HCT116 (cell line): ENCODE data around the gene BMPER. TPM values are rescaled to one million over a fixed set of nuclear protein-coding genes. Genes with fewer than 3 reads are reported as not detected.

ENCODE experiments used
- ATAC-seq: fragments of 200-7000 bp; cut with Tn5 transposase; 2 replicates; pipeline ENCODE4 v1.9.1; 2020; ENCODE audit warnings: mild to moderate bottlenecking, moderate library complexity
- BruUV-seq: library from RNA; stranded (reverse); fragments of 400-500 nt; replicated peaks from 2 replicates; lab custom pipeline; 2021; lab: Mats Ljungman, UMichigan
- CTCF ChIA-PET: fragments of 300-600 bp; sonication (Branson Sonifier 250); formaldehyde crosslinking; loops from one replicate; lab custom pipeline; 2021; ENCODE audit warnings: antibody characterized with exemption; lab: Charles Lee
- POLR2A ChIA-PET: fragments of 300-600, 350-600 bp; sonication (Branson Sonifier 250); formaldehyde crosslinking; loops from one replicate; lab custom pipeline; 2021; ENCODE audit warnings: antibody characterized with exemption; lab: Charles Lee
- RAD21 ChIA-PET, 2 experiments: fragments of 300-600 bp; sonication (Branson Sonifier 250); formaldehyde crosslinking; loops; one replicate each; lab custom pipeline; 2023; ENCODE audit warnings: low total read pairs in 2 of 2; ENCODE audit not compliant: uncharacterized antibody in 2 of 2, unreplicated experiment in 2 of 2, low non-redundant PET in 1 of 2; lab: Charles Lee
- DNase-seq: peaks from one replicate; pipeline ENCODE4 v3.0.0-alpha.2; 2010; ENCODE audit warnings: low read depth, low spot score
- H2AFZ ChIP-seq: fragments of 200-600 bp; shearing (Covaris generic), sonication (generic); 2 replicates; pipeline ENCODE4 v1.6.1; 2017; ENCODE audit warnings: low read depth, mixed run types, mixed read lengths, antibody characterized with exemption, low read length; ENCODE audit not compliant: poor library complexity, severe bottlenecking
- H3K27ac ChIP-seq: 2 replicates; pipeline ENCODE4 v1.5.1; 2012; ENCODE audit warnings: low read depth, low read length
- H3K27me3 ChIP-seq: fragments of 200-600 bp; sonication (generic); 2 replicates; pipeline ENCODE4 v1.6.1; 2016; ENCODE audit warnings: mixed run types, low read length, mixed read lengths; ENCODE audit not compliant: insufficient read depth
- H3K36me3 ChIP-seq, 2 experiments: fragments of 200-500 bp in 1 of 2; fragments of 200-600 bp in 1 of 2; sonication (Bioruptor generic) in 1 of 2; sonication (generic) in 1 of 2; 2 replicates each; pipeline versions ENCODE4 v1.5.1 to v1.6.1; 2014 to 2016; ENCODE audit warnings: low read length in 2 of 2, inconsistent platforms in 1 of 2, mixed read lengths in 1 of 2, mixed run types in 1 of 2; ENCODE audit not compliant: insufficient read depth in 2 of 2, control insufficient read depth in 1 of 2
- H3K4me1 ChIP-seq, 2 experiments: fragments of 200-600 bp in 1 of 2; sonication (generic) in 1 of 2; 2 replicates each; pipeline versions ENCODE4 v1.5.1 to v1.6.1; 2012 to 2017; ENCODE audit warnings: low read length in 2 of 2, inconsistent platforms in 1 of 2, mild to moderate bottlenecking in 1 of 2, mixed read lengths in 1 of 2, mixed run types in 1 of 2, moderate library complexity in 1 of 2; ENCODE audit not compliant: insufficient read depth in 2 of 2, control insufficient read depth in 1 of 2
- H3K4me2 ChIP-seq: fragments of 200-600 bp; sonication (generic); 2 replicates; pipeline ENCODE4 v1.6.1; 2017; ENCODE audit warnings: mixed run types, low read length, mixed read lengths
- H3K4me3 ChIP-seq, 2 experiments: fragments of 200-600 bp in 1 of 2; sonication (generic) in 1 of 2; replicated peaks in 1 of 2; 2 replicates each; pipeline ENCODE4 v1.5.1; 2011 to 2016; ENCODE audit warnings: low read length in 2 of 2, control low read depth in 1 of 2, low read depth in 1 of 2, mild to moderate bottlenecking in 1 of 2, mixed read lengths in 1 of 2, mixed run types in 1 of 2
- H3K79me2 ChIP-seq: fragments of 200-600 bp; sonication (generic); 2 replicates; pipeline ENCODE4 v1.6.1; 2017; ENCODE audit warnings: mild to moderate bottlenecking, mixed run types, low read length, moderate library complexity, mixed read lengths; ENCODE audit not compliant: insufficient read depth
- H3K9ac ChIP-seq: fragments of 200-600 bp; sonication (generic); 2 replicates; pipeline ENCODE4 v1.6.1; 2016; ENCODE audit warnings: low read length, mixed read lengths
- H3K9me2 ChIP-seq: fragments of 200-600 bp; sonication (generic), shearing (Covaris generic); 2 replicates; pipeline ENCODE4 v1.6.1; 2017; ENCODE audit warnings: mixed run types, mild to moderate bottlenecking, moderate library complexity; ENCODE audit not compliant: insufficient read depth
- H3K9me3 ChIP-seq, 2 experiments: fragments of 200-500 bp in 1 of 2; fragments of 200-600 bp in 1 of 2; sonication (Bioruptor generic) in 1 of 2; sonication (generic) in 1 of 2; 2 replicates each; pipeline ENCODE4 v1.6.1; 2014 to 2017; ENCODE audit warnings: low read length in 2 of 2, mixed read lengths in 2 of 2, inconsistent platforms in 1 of 2, low read depth in 1 of 2, mild to moderate bottlenecking in 1 of 2, mixed run types in 1 of 2, moderate library complexity in 1 of 2; ENCODE audit not compliant: control insufficient read depth in 1 of 2, insufficient read depth in 1 of 2
- H4K20me1 ChIP-seq: fragments of 200-600 bp; sonication (generic), shearing (Covaris generic); 2 replicates; pipeline ENCODE4 v1.6.1; 2017; ENCODE audit warnings: mixed run types, mild to moderate bottlenecking, moderate library complexity; ENCODE audit not compliant: insufficient read depth
- CTCF ChIP-seq, 3 experiments: fragments of 200-600 bp in 1 of 3; sonication (generic) in 1 of 3; IDR thresholded peaks in 2 of 3; conservative IDR thresholded peaks in 1 of 3; 2 replicates each; pipeline ENCODE4 v1.5.1; 2012 to 2017; ENCODE audit warnings: low read depth in 2 of 3, low read length in 2 of 3, antibody characterized with exemption in 1 of 3, borderline replicate concordance in 1 of 3, control low read depth in 1 of 3, mild to moderate bottlenecking in 1 of 3, mixed read lengths in 1 of 3, mixed run types in 1 of 3, moderate library complexity in 1 of 3; ENCODE audit not compliant: insufficient read depth in 1 of 3
- RAD21 ChIP-seq: IDR thresholded peaks from 2 replicates; pipeline ENCODE4 v1.6.1; 2012; ENCODE audit warnings: low read depth, mild to moderate bottlenecking
- TCF7L2 ChIP-seq: IDR thresholded peaks from 2 replicates; pipeline ENCODE4 v1.7.0; 2011; ENCODE audit warnings: borderline replicate concordance, inconsistent platforms; ENCODE audit not compliant: insufficient read depth, insufficient read length; ENCODE audit errors: extremely low read depth
- ZBTB33 ChIP-seq: IDR thresholded peaks from 2 replicates; pipeline ENCODE4 v1.6.1; 2011; ENCODE audit warnings: mild to moderate bottlenecking, low read length, moderate library complexity; ENCODE audit not compliant: insufficient replicate concordance; ENCODE audit errors: extremely low read depth
- intact Hi-C: fragments of 100-400 bp; cut with micrococcal nuclease; formaldehyde crosslinking; loops from 2 replicates; pipeline ENCODE4 v1.10.0; 2022
- total RNA-seq: library from RNA; stranded (reverse); gene quantifications from one replicate; pipeline ENCODE4 v1.2.1, GENCODE V29; 2021; ENCODE audit not compliant: unreplicated experiment

BMPER gene
- total RNA-seq, 1 experiment from 2014 or later: not detected

GRCh38 chr7:33932832-33933468 lies 27.6 kb downstream of the BMPER start:
- peak; percentile 95 for ATAC-seq
- Histone ChIP-seq H4K20me1 (no peaks in the 10 kb centered on the region), H3K9ac (no peak overlapping the region), H3K79me2 (no peaks in the 10 kb centered on the region), H2AFZ (peak overlapping the region; percentile 83), H3K36me3 (no peaks in the 10 kb centered on the region), H3K4me3 (no peak overlapping the region; a peak in 1 of 4 replicates), H3K9me2 (no peaks in the 10 kb centered on the region), H3K4me2 (peak overlapping the region; percentile 60), H3K4me1 (peaks cover 3 to 8% of the 10 kb centered on the region in 2 experiments; a peak in 3 of 4 replicates), H3K27ac (no peak overlapping the region), H3K9me3 (no peaks in the 10 kb centered on the region), H3K27me3 (no peaks in the 10 kb centered on the region; the same call in 1 of the 2 replicates)
- peak; percentile 74 for TF ChIP-seq RAD21
- TF ChIP-seq CTCF (IDR thresholded peaks at IDR 0.05 in 2 of 3, conservative IDR thresholded peaks at IDR 0.05 in 1 of 3; ENCODE audit: borderline replicate concordance in 1 of 3, insufficient read depth in 1 of 3, low read depth in 2 of 3, low read length in 2 of 3): peak; percentile 64 to 96 (median 93); a peak in 5 of 6 replicates
- peak; percentile 83 for TF ChIP-seq TCF7L2
- no peak for TF ChIP-seq ZBTB33
- intact Hi-C loops: loop anchor here (1.0 to 2.0 kb wide), 4 partner anchors 174 to 748 kb away; no protein-coding TSS in a partner anchor
- DNase-seq: peak; percentile 66
- ChIA-PET RAD21 (interaction anchor here (0.9 to 1.2 kb wide), 2 partner anchors 155 to 689 kb away, joined by 3 to 5 read pairs; no protein-coding TSS in a partner anchor), CTCF (interaction anchor here (0.6 to 2.8 kb wide), 40 partner anchors 8 to 749 kb away, joined by 3 to 36 read pairs (median 4); no protein-coding TSS in a partner anchor), POLR2A (interaction anchor here (1.4 kb wide), 1 partner anchor 104 kb away, joined by 3 read pairs; no protein-coding TSS in a partner anchor)
- BruUV-seq: no TSS peak
